ENCODE results near the gene MSL1. TPM values are rescaled to one million over a fixed set of nuclear protein-coding genes. Genes with fewer than 3 reads are reported as not detected.

MSL1 gene
- total and polyA plus RNA-seq, 2 of the 13 experiments (the other 11 are each of a cell fraction or from before 2014, with no cell fraction given) = 63.8 to 88.5 TPM

DNA sequence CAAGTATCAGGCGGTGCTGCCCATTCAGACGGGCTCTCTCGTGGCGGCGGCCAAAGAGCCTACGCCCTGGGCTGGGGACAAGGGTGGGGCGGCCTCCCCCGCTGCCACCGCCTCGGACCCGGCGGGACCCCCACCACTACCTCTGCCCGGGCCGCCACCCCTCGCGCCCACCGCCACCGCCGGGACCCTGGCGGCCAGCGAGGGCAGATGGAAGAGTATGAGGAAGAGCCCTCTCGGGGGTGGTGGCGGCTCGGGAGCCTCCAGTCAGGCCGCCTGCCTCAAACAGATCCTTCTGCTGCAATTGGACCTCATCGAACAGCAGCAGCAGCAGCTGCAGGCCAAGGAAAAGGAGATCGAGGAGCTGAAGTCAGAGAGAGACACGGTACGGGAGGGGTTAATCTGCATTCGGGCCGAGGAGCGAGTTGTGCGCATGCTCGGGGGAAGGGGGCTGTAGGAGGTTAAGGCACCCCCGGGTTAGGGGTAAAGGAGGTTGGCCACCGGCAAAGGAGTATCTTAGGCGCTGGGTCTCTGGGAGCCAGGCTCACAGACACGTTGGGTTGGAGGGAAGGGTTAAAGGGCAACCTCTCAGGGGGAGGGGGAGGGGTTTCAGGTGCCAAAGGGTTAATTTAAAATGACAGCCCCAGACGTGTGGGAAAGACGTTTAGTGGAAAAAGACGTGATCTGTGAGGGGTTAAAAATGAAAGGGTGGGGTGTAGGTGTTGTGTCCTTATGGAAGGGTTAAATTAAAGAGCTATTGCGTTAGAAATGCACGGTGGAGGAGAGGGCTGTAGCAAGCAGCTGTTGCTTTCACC, 1.4 kb downstream of the MSL1 start (continued):
- peak; percentile 6; the same call in 1 of the 2 replicates for TF ChIP-seq ZHX1 (CRISPR knock-in tag; IDR thresholded peaks at IDR 0.05; ENCODE audit: low read depth)
- no peak for TF ChIP-seq SMC3 (IDR thresholded peaks at IDR 0.05; ENCODE audit: low read length)
- TF ChIP-seq THYN1 (CRISPR knock-in tag; IDR thresholded peaks at IDR 0.05; ENCODE audit: borderline replicate concordance, low read depth) = no peak
- TF ChIP-seq HDAC1 (CRISPR knock-in tag; IDR thresholded peaks at IDR 0.05) = peak; percentile 84
- no peak for TF ChIP-seq ZKSCAN1 (IDR thresholded peaks at IDR 0.05; ENCODE audit: low read length)
- TF ChIP-seq, protein P1, sequence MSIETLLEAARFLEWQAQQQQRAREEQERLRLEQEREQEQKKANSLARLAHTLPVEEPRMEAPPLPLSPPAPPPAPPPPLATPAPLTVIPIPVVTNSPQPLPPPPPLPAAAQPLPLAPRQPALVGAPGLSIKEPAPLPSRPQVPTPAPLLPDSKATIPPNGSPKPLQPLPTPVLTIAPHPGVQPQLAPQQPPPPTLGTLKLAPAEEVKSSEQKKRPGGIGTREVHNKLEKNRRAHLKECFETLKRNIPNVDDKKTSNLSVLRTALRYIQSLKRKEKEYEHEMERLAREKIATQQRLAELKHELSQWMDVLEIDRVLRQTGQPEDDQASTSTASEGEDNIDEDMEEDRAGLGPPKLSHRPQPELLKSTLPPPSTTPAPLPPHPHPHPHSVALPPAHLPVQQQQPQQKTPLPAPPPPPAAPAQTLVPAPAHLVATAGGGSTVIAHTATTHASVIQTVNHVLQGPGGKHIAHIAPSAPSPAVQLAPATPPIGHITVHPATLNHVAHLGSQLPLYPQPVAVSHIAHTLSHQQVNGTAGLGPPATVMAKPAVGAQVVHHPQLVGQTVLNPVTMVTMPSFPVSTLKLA (IDR thresholded peaks at IDR 0.05) = 0 out of 2 replicates have a peak, but pooled peaks have one; percentile 26
- peak; percentile 11; the same call in 1 of the 2 replicates for TF ChIP-seq ZNF547 (CRISPR knock-in tag; IDR thresholded peaks at IDR 0.05)
- TF ChIP-seq ZNF460 (CRISPR knock-in tag; IDR thresholded peaks at IDR 0.05; ENCODE audit: borderline replicate concordance) = no peak
- TF ChIP-seq ZNF746 (CRISPR knock-in tag; IDR thresholded peaks at IDR 0.05) = 0 out of 2 replicates have a peak, but pooled peaks have one; percentile 37
- TF ChIP-seq NCOR1 (IDR thresholded peaks at IDR 0.05; ENCODE audit: borderline replicate concordance, low read length) = peak; percentile 60; the same call in 1 of the 2 replicates
- TF ChIP-seq ZNF292 (CRISPR knock-in tag; IDR thresholded peaks at IDR 0.05; ENCODE audit: borderline replicate concordance, low read depth) = 0 out of 2 replicates have a peak, but pooled peaks have one; percentile 23
- TF ChIP-seq, protein P2, sequence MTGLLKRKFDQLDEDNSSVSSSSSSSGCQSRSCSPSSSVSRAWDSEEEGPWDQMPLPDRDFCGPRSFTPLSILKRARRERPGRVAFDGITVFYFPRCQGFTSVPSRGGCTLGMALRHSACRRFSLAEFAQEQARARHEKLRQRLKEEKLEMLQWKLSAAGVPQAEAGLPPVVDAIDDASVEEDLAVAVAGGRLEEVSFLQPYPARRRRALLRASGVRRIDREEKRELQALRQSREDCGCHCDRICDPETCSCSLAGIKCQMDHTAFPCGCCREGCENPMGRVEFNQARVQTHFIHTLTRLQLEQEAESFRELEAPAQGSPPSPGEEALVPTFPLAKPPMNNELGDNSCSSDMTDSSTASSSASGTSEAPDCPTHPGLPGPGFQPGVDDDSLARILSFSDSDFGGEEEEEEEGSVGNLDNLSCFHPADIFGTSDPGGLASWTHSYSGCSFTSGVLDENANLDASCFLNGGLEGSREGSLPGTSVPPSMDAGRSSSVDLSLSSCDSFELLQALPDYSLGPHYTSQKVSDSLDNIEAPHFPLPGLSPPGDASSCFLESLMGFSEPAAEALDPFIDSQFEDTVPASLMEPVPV (CRISPR knock-in tag; IDR thresholded peaks at IDR 0.05) = 0 out of 2 replicates have a peak, but pooled peaks have one; percentile 43
- TF ChIP-seq ZNF775 (CRISPR knock-in tag; IDR thresholded peaks at IDR 0.05; ENCODE audit: borderline replicate concordance) = no peak
- no peak for TF ChIP-seq CEBPB (IDR thresholded peaks at IDR 0.05; ENCODE audit: borderline replicate concordance, low read depth, low read length)
- no peak for TF ChIP-seq ZZZ3 (CRISPR knock-in tag; IDR thresholded peaks at IDR 0.05; ENCODE audit: borderline replicate concordance)
- peak; percentile 26 for TF ChIP-seq YEATS4 (CRISPR knock-in tag; IDR thresholded peaks at IDR 0.05; ENCODE audit: borderline replicate concordance)
- TF ChIP-seq ZNF724P (CRISPR knock-in tag; IDR thresholded peaks at IDR 0.05; ENCODE audit: borderline replicate concordance) = peak; percentile 84; the same call in 1 of the 2 replicates
- TF ChIP-seq ZNF710 (CRISPR knock-in tag; IDR thresholded peaks at IDR 0.05; ENCODE audit: borderline replicate concordance) = peak; percentile 28; the same call in 1 of the 2 replicates
